Measurements from ENCODE around the gene C19orf38. TPM values are rescaled to one million over a fixed set of nuclear protein-coding genes. Genes with fewer than 3 reads are reported as not detected.
A peak's percentile ranks its signal among the peaks of the same experiment; 100 is the strongest.

The C19orf38 gene
- total and polyA plus RNA-seq, 9 of the 15 experiments (the other 6 are each of a cell fraction or from before 2014, with no cell fraction given): 0.14 to 0.18 TPM; not detected in 7

DNA sequence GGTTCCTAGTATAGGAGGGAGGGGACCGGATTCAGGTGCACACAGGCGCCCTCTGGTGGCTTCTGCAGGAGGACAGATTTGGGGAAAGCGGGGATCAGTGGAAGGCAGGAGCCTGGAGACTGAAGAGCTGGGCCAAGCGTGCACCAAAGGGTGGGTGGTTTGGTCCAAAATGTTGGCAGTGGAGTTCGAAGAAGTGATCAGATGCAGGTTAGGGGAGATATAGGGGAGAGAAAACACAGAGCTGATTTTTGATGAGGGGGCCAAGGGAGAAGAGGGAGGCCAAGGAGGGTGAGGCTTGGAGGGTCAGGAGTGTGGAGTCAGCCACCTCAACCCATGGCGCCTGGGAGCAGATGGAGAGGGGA lies 16.3 kb downstream of the C19orf38 start (continued):
- TF ChIP-seq BHLHE40 (IDR thresholded peaks at IDR 0.05; ENCODE audit: low read length): peak; percentile 43; the same call in 1 of the 2 replicates
- TF ChIP-seq, protein P1, sequence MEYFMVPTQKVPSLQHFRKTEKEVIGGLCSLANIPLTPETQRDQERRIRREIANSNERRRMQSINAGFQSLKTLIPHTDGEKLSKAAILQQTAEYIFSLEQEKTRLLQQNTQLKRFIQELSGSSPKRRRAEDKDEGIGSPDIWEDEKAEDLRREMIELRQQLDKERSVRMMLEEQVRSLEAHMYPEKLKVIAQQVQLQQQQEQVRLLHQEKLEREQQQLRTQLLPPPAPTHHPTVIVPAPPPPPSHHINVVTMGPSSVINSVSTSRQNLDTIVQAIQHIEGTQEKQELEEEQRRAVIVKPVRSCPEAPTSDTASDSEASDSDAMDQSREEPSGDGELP (CRISPR knock-in tag; IDR thresholded peaks at IDR 0.05; ENCODE audit: borderline replicate concordance): peak; percentile 42; the same call in 1 of the 2 replicates
- peak; percentile 72 for TF ChIP-seq SMC3 (conservative IDR thresholded peaks at IDR 0.05; ENCODE audit: insufficient read depth, low read depth, low read length)
- TF ChIP-seq JUND (IDR thresholded peaks at IDR 0.05; ENCODE audit: borderline replicate concordance, low read depth, low read length): peak; percentile 54; the same call in 1 of the 2 replicates
- no peak; the same call in 2 of the 3 replicates for TF ChIP-seq JUND (tag; IDR thresholded peaks at IDR 0.05; ENCODE audit: borderline replicate concordance, low read depth, low read length)
- TF ChIP-seq KDM1A (IDR thresholded peaks at IDR 0.05): 0 out of 4 replicates have a peak, but pooled peaks of 1 of the 2 experiments have one; percentile 7
- peak; percentile 81 for TF ChIP-seq ETV1 (tag; conservative IDR thresholded peaks at IDR 0.05; ENCODE audit: low read depth)
- 0 out of 2 replicates have a peak, but pooled peaks have one; percentile 9 for TF ChIP-seq ZNF764 (CRISPR knock-in tag; IDR thresholded peaks at IDR 0.05; ENCODE audit: low read depth)
- TF ChIP-seq ELF1 (tag; IDR thresholded peaks at IDR 0.05): peak; percentile 67; the same call in 1 of the 2 replicates
- peak in 1 of 2 experiments; percentile 75; a peak in 2 of 4 replicates for TF ChIP-seq RCOR1 (IDR thresholded peaks at IDR 0.05; ENCODE audit: borderline replicate concordance in 1 of 2, low read depth in 2 of 2, low read length in 2 of 2)
- TF ChIP-seq, protein P2, sequence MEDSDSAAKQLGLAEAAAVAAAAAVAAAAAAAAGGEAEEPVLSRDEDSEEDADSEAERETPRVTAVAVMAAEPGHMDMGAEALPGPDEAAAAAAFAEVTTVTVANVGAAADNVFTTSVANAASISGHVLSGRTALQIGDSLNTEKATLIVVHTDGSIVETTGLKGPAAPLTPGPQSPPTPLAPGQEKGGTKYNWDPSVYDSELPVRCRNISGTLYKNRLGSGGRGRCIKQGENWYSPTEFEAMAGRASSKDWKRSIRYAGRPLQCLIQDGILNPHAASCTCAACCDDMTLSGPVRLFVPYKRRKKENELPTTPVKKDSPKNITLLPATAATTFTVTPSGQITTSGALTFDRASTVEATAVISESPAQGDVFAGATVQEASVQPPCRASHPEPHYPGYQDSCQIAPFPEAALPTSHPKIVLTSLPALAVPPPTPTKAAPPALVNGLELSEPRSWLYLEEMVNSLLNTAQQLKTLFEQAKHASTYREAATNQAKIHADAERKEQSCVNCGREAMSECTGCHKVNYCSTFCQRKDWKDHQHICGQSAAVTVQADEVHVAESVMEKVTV (CRISPR knock-in tag; IDR thresholded peaks at IDR 0.05): peak; percentile 42; the same call in 1 of the 2 replicates
- TF ChIP-seq GABPB1 (CRISPR knock-in tag; IDR thresholded peaks at IDR 0.05): 0 out of 2 replicates have a peak, but pooled peaks have one; percentile 46
- TF ChIP-seq, protein P3, sequence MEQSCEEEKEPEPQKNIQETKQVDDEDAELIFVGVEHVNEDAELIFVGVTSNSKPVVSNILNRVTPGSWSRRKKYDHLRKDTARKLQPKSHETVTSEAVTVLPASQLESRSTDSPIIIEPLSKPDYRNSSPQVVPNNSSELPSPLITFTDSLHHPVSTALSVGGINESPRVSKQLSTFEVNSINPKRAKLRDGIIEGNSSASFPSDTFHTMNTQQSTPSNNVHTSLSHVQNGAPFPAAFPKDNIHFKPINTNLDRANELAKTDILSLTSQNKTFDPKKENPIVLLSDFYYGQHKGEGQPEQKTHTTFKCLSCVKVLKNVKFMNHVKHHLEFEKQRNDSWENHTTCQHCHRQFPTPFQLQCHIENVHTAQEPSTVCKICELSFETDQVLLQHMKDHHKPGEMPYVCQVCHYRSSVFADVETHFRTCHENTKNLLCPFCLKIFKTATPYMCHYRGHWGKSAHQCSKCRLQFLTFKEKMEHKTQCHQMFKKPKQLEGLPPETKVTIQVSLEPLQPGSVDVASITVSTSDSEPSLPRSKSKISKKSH (CRISPR knock-in tag; IDR thresholded peaks at IDR 0.05): no peak
- peak; percentile 68 to 70 for TF ChIP-seq RAD21 (CRISPR knock-in tag; conservative IDR thresholded peaks at IDR 0.05 in 1 of 2, IDR thresholded peaks at IDR 0.05 in 1 of 2)
- 0 out of 2 replicates have a peak, but pooled peaks have one; percentile 72 for TF ChIP-seq LCOR (CRISPR knock-in tag; IDR thresholded peaks at IDR 0.05)
- no peak for TF ChIP-seq IRF2 (CRISPR knock-in tag; IDR thresholded peaks at IDR 0.05)
- TF ChIP-seq, protein P4, sequence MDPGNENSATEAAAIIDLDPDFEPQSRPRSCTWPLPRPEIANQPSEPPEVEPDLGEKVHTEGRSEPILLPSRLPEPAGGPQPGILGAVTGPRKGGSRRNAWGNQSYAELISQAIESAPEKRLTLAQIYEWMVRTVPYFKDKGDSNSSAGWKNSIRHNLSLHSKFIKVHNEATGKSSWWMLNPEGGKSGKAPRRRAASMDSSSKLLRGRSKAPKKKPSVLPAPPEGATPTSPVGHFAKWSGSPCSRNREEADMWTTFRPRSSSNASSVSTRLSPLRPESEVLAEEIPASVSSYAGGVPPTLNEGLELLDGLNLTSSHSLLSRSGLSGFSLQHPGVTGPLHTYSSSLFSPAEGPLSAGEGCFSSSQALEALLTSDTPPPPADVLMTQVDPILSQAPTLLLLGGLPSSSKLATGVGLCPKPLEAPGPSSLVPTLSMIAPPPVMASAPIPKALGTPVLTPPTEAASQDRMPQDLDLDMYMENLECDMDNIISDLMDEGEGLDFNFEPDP (CRISPR knock-in tag; IDR thresholded peaks at IDR 0.05): no peak
- peak; percentile 70; the same call in 1 of the 2 replicates for TF ChIP-seq NBN (IDR thresholded peaks at IDR 0.05; ENCODE audit: low read depth)
- TF ChIP-seq STAG1 (CRISPR knock-in tag; IDR thresholded peaks at IDR 0.05; ENCODE audit: borderline replicate concordance): peak; percentile 32; the same call in 1 of the 2 replicates
- TF ChIP-seq, protein P5, sequence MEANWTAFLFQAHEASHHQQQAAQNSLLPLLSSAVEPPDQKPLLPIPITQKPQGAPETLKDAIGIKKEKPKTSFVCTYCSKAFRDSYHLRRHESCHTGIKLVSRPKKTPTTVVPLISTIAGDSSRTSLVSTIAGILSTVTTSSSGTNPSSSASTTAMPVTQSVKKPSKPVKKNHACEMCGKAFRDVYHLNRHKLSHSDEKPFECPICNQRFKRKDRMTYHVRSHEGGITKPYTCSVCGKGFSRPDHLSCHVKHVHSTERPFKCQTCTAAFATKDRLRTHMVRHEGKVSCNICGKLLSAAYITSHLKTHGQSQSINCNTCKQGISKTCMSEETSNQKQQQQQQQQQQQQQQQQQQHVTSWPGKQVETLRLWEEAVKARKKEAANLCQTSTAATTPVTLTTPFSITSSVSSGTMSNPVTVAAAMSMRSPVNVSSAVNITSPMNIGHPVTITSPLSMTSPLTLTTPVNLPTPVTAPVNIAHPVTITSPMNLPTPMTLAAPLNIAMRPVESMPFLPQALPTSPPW (CRISPR knock-in tag; IDR thresholded peaks at IDR 0.05): peak; percentile 61; the same call in 1 of the 2 replicates

Measured in K562 (cell line).